Transverse colon (tissue), 4 donors: ENCODE results near the gene CDCA5. TPM values are rescaled to one million over a fixed set of nuclear protein-coding genes. Genes with fewer than 3 reads are reported as not detected.

ENCODE experiments used
- DNase-seq: peaks from one replicate; pipeline ENCODE4 v3.0.0-alpha.2; 2019
- H3K27ac ChIP-seq, 4 donors: fragments of 200-600 bp; sonication (generic); 2 replicates each; pipeline ENCODE4 v1.5.1; 2016 to 2018; ENCODE audit warnings: inconsistent platforms in 4 of 4
- H3K27me3 ChIP-seq: fragments of 200-600 bp; sonication (generic); 2 replicates; pipeline ENCODE4 v1.5.1; 2017; ENCODE audit warnings: inconsistent platforms
- H3K36me3 ChIP-seq, 4 donors: fragments of 200-600 bp; sonication (generic); 2 replicates each; pipeline ENCODE4 v1.5.1; 2017 to 2019; ENCODE audit warnings: inconsistent platforms in 4 of 4
- H3K4me1 ChIP-seq, 4 donors: fragments of 200-600 bp; sonication (generic); 2 replicates each; pipeline ENCODE4 v1.5.1; 2017 to 2020; ENCODE audit warnings: inconsistent platforms in 4 of 4
- H3K4me3 ChIP-seq, 4 donors: fragments of 200-600 bp; sonication (generic); 1 replicate in 1 of 4; 2 replicates in 3 of 4; pipeline versions ENCODE4 v1.5.1 to v1.6.1; 2017 to 2019; ENCODE audit warnings: inconsistent platforms in 4 of 4
- H3K9me3 ChIP-seq, 2 donors: fragments of 200-600 bp; sonication (generic); 2 replicates each; pipeline ENCODE4 v1.5.1; 2017 to 2019; ENCODE audit warnings: inconsistent platforms in 2 of 2
- EP300 ChIP-seq: sonication (generic); formaldehyde crosslinking; IDR thresholded peaks from one replicate; pipeline ENCODE4 v1.6.1; 2017; ENCODE audit warnings: antibody characterized with exemption, low read depth
- POLR2A ChIP-seq: fragments of 450-650 bp; IDR thresholded peaks from one replicate; pipeline ENCODE4 v1.6.1; 2016; ENCODE audit warnings: antibody characterized with exemption, mild to moderate bottlenecking, moderate library complexity
- POLR2AphosphoS5 ChIP-seq, 3 donors: sonication (generic); formaldehyde crosslinking; IDR thresholded peaks; one replicate each; pipeline ENCODE4 v1.6.1; 2016; ENCODE audit warnings: antibody characterized with exemption in 3 of 3
- WGBS, 2 donors: methylation state at CpG; one replicate each; pipeline ENCODE4 v1.1.5; 2018; ENCODE audit warnings: low coverage in 1 of 2; 5-methylcytosine and 5-hydroxymethylcytosine counted together
- in situ Hi-C, 4 donors: fragments of 200-750 bp; cut with MboI; loops; one replicate each; pipeline versions ENCODE4 v1.15.0 to v1.15.1; 2017; ENCODE audit warnings: low sequenced_read_pairs in 3 of 4, low pct_ligation_motif_present in 1 of 4, low pct_unique_long_range_greater_than_20kb in 1 of 4
- intact Hi-C: fragments of 100-400 bp; cut with DNase I; formaldehyde crosslinking; loops from one replicate; pipeline ENCODE4 v1.15.1; 2023; ENCODE audit warnings: low total_unique reads
- total RNA-seq, 4 donors: library from RNA; depleted of rRNA; stranded (reverse); fragments of >200 nt; gene quantifications; one replicate each; pipeline ENCODE4 v1.1.0, GENCODE V29; 2016
- TF ChIP-seq, protein P1 (sequence below), 5 experiments: fragments of 200-600 bp in 3 of 5; fragments of 450-650 bp in 2 of 5; sonication (generic) in 3 of 5; IDR thresholded peaks; 1 replicate in 2 of 5; 2 replicates in 3 of 5; pipeline ENCODE4 v1.5.1; 2016 to 2017; ENCODE audit warnings: antibody characterized with exemption in 5 of 5, inconsistent platforms in 3 of 5, mild to moderate bottlenecking in 2 of 5, moderate library complexity in 1 of 5

Gene CDCA5
- total RNA-seq, 4 donors from 2014 or later, result 1.9 to 2.6 (median 2.5) TPM; not detected in 1

DNA sequence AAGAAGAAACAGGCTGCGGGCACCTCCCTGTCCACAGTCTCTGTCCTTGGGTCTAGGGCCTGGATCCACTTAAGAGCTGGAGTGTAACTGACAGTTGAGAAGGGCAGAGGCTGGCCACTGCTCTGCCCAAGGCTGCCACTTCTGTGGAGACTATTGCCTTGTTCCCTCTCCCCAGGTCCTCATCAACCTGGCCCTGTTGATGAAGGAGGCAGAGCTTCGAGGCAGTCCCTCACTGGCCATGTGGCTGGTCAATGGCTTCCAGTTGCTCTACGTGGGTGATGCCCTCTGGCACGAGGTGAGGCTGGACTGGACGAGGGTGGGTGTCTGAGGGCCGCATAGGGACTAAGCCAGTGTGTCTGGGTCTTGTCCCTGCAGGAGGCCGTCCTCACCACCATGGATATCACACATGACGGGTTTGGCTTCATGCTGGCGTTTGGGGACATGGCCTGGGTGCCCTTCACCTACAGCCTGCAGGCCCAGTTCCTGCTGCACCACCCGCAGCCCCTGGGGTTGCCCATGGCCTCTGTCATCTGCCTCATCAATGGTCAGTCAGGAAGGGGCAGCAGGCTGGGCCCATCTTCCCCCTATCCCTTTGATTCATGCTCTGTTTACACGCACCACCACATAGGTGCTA lies 30.8 kb upstream of the CDCA5 start:
- no peak for DNase-seq
- no peak for TF ChIP-seq POLR2AphosphoS5 (IDR thresholded peaks at IDR 0.05)
- TF ChIP-seq, protein P1, sequence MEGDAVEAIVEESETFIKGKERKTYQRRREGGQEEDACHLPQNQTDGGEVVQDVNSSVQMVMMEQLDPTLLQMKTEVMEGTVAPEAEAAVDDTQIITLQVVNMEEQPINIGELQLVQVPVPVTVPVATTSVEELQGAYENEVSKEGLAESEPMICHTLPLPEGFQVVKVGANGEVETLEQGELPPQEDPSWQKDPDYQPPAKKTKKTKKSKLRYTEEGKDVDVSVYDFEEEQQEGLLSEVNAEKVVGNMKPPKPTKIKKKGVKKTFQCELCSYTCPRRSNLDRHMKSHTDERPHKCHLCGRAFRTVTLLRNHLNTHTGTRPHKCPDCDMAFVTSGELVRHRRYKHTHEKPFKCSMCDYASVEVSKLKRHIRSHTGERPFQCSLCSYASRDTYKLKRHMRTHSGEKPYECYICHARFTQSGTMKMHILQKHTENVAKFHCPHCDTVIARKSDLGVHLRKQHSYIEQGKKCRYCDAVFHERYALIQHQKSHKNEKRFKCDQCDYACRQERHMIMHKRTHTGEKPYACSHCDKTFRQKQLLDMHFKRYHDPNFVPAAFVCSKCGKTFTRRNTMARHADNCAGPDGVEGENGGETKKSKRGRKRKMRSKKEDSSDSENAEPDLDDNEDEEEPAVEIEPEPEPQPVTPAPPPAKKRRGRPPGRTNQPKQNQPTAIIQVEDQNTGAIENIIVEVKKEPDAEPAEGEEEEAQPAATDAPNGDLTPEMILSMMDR (IDR thresholded peaks at IDR 0.05), result no peak
- no peak for TF ChIP-seq EP300
- no peak for TF ChIP-seq POLR2A
- Histone ChIP-seq H3K4me1 (peaks cover 20 to 53% (median 34%) of the 10 kb centered on the region in 4 donors), H3K9me3 (no peaks in the 10 kb centered on the region), H3K27me3 (no peaks in the 10 kb centered on the region), H3K36me3 (peaks cover 0 to 12% (median 0%) of the 10 kb centered on the region in 4 donors), H3K4me3 (no peak overlapping the region), H3K27ac (no peak overlapping the region)
- WGBS, 2 donors, result 90% methylated on average over 11 of the region's 11 CpGs; no CpG with 5 or more reads in 1 of the 2 donors
- in situ Hi-C loops, result no loop called here
- intact Hi-C loops, result loop anchor here (5.0 kb wide), 2 partner anchors 87 to 102 kb away; partner anchors contain the start of genes ARL2 and SNX15

DNA sequence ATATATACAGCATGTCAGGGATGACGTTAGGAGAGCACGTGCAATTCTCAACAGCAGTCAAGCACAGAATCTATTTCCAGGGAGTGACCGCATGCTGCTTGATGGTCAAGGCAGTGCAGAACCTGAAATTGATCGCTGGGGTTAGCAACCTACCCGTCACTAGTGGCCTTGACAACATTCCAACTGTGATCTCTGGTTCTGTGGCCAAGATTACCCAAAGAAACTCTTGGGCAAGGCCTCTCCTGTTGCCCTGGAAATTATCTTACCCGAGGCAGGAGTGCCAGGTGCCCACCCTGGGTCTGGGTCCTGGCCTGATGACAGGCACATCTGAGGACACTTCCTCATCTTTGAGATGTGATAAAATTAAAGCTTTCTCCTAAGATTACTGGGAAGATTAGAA lies 30.0 kb upstream of the CDCA5 start:
- no peaks in the 10 kb centered on the region for H3K9me3 ChIP-seq
- in situ Hi-C loops (no loop called here), intact Hi-C loops (loop anchor here (5.0 kb wide), 1 partner anchor 102 kb away; the partner anchor contains the start of gene ARL2)
- TF ChIP-seq EP300, result no peak
- TF ChIP-seq, protein P1 (IDR thresholded peaks at IDR 0.05), result no peak
- TF ChIP-seq POLR2AphosphoS5 (IDR thresholded peaks at IDR 0.05), result no peak
- no peak for TF ChIP-seq POLR2A
- peaks cover 0 to 4% (median 0%) of the 10 kb centered on the region in 4 donors for H3K36me3 ChIP-seq
- no peaks in the 10 kb centered on the region for H3K27me3 ChIP-seq
- H3K27ac ChIP-seq, result no peak overlapping the region
- 30 to 67% methylated on average over 2 to 6 of the region's 6 CpGs for WGBS, 2 donors
- no peak for DNase-seq
- H3K4me1 ChIP-seq, result peaks cover 20 to 53% (median 34%) of the 10 kb centered on the region in 4 donors
- H3K4me3 ChIP-seq, result no peak overlapping the region

DNA sequence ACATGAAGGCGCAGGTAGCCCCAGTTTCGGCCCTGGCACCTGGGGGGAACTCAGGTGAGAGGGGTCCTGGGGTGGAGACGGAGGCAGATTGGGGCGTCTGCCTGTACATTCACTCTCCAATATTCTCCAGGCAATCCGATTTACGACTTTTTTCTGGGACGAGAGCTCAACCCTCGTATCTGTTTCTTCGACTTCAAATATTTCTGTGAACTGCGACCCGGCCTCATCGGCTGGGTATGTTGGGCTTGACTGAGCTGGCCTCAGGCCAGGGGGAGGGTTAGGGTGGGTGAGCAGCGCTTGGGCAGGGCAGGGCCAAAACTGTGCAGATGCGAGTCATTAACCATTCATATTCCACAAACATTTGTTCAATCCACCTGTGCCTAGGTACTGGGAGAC lies 29.5 kb upstream of the CDCA5 start:
- DNase-seq, result no peak
- no peaks in the 10 kb centered on the region for H3K9me3 ChIP-seq
- H3K4me3 ChIP-seq, result peak overlapping the region in 3 of 4 donors; percentile 37 to 57 (median 48)
- H3K4me1 ChIP-seq, result peaks cover 20 to 52% (median 34%) of the 10 kb centered on the region in 4 donors
- TF ChIP-seq POLR2AphosphoS5 (IDR thresholded peaks at IDR 0.05), result no peak
- TF ChIP-seq EP300, result no peak
- TF ChIP-seq, protein P1 (IDR thresholded peaks at IDR 0.05), result no peak
- TF ChIP-seq POLR2A, result no peak
- intact Hi-C loops, result loop anchor here (5.0 kb wide), 1 partner anchor 101 kb away; the partner anchor contains the start of gene ARL2
- 5 to 20% methylated on average over 4 to 14 of the region's 14 CpGs for WGBS, 2 donors
- peak overlapping the region; percentile 76 to 85 (median 80) for H3K27ac ChIP-seq
- H3K36me3 ChIP-seq, result peaks cover 0 to 5% (median 0%) of the 10 kb centered on the region in 4 donors
- no peaks in the 10 kb centered on the region for H3K27me3 ChIP-seq
- in situ Hi-C loops, result no loop called here

DNA sequence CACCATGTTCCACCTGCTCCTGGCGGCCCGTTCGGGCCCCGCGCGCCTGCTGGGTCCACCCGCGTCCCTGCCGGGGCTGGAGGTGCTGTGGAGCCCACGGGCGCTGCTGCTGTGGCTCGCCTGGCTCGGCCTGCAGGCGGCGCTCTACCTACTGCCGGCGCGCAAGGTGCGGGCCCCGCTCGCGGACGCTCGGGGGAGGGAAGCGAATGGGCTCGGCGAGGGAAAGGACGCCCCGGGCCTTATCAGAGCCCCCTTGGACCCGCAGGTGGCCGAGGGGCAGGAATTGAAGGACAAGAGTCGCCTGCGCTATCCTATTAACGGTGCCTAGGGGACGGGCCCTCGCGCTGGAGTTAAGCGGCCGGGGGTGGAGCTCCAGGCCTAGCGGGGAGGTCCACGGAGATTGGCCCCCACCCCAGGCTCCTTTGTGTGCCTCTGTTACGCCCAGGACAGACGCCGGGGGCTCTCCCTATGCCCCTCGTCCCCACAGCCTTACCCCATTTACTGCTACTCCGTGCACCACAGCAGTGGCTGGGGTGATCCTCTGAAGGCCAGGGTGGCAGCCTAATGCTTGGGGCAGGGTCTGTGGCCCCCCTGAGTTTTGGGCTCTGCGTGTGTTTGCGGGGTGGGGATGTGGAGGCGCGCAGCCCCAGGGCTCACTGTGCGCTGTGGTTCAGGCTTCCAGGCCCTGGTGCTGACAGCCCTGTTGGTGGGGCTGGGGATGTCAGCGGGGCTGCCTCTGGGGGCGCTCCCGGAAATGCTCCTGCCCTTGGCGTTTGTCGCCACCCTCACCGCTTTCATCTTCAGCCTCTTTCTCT lies 28.9 kb upstream of the CDCA5 start:
- Histone ChIP-seq H3K9me3 (no peaks in the 10 kb centered on the region), H3K4me3 (peak overlapping the region; percentile 37 to 57 (median 51)), H3K4me1 (peaks cover 20 to 46% (median 34%) of the 10 kb centered on the region in 4 donors), H3K27me3 (no peaks in the 10 kb centered on the region), H3K27ac (peak overlapping the region; percentile 76 to 85 (median 80)), H3K36me3 (peaks cover 0 to 8% (median 2%) of the 10 kb centered on the region in 4 donors)
- in situ Hi-C loops, result no loop called here
- TF ChIP-seq EP300 (no peak), POLR2AphosphoS5 (IDR thresholded peaks at IDR 0.05) (peak in 2 of 3 donors; percentile 66 to 75), POLR2A (no peak)
- TF ChIP-seq, protein P1 (IDR thresholded peaks at IDR 0.05), result peak; percentile 81 to 96 (median 93)
- intact Hi-C loops, result loop anchor here (5.0 kb wide), 1 partner anchor 100 kb away; the partner anchor contains the start of gene ARL2
- DNase-seq, result peak; percentile 81
- WGBS, 2 donors, result 2% methylated on average over 29 of the region's 57 CpGs; no CpG with 5 or more reads in 1 of the 2 donors
